Vagina (tissue), 2 donors: Measurements from ENCODE around the gene RBM17.

ENCODE experiments used
- CTCF ChIP-seq, 3 experiments: fragments of 450-650 bp in 2 of 3; fragments of 200-600 bp in 1 of 3; sonication (generic) in 1 of 3; IDR thresholded peaks; one replicate each; pipeline ENCODE4 v1.5.1; 2017 to 2019; ENCODE audit warnings: antibody characterized with exemption in 3 of 3, mild to moderate bottlenecking in 2 of 3, moderate library complexity in 2 of 3
- POLR2A ChIP-seq, 2 donors: fragments of 450-650 bp; IDR thresholded peaks; one replicate each; pipeline ENCODE4 v1.6.1; 2017; ENCODE audit warnings: antibody characterized with exemption in 2 of 2, mild to moderate bottlenecking in 2 of 2, moderate library complexity in 2 of 2

DNA sequence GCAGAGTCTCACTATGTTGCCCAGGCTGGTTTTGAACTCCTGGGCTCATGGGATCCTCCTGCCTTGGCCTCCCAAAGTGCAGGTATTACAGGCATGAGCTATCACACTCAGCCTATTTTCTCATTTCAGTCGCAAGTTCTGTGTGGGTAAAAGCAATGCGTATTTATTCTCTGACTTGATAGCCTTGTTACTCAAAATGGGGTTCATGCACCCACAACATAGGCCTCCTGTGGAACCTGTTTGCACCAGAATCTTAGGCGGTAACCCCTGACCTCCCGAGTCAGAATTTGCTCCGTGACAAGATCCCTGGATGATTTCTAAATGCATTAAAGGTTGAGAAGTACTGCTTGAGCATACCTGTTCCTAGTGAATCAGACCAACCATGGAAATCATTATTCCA lies 34.0 kb upstream of the RBM17 start:
- TF ChIP-seq CTCF (IDR thresholded peaks at IDR 0.05) (no peak), POLR2A (IDR thresholded peaks at IDR 0.05) (no peak)
